ENCODE data around the gene UGT2A1. TPM values are rescaled to one million over a fixed set of nuclear protein-coding genes. Genes with fewer than 3 reads are reported as not detected.

UGT2A1 gene
- polyA plus RNA-seq, 1 donor from 2014 or later, result not detected

DNA sequence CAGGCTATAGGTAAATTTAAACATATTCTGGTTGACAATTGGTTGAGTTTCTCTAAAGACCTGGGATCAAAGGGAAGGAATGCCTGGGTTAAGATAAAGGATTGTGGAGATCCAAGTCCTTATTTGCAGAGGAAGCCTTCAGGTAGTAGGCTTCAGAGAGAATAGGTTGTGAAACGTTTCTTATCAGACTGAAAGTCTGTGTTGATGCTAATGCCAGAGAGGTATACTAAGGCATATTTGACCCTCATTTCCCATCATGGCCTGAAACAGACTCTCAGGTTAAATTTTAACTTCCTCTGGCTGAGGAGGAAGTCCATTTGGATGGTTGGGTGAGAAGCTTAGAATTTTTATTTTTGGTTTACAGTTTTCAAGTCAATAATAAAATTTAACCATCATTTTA, 61.7 kb downstream of the UGT2A1 start:
- Histone ChIP-seq H3F3A (ENCODE audit: insufficient read depth, low read length, poor library complexity, severe bottlenecking) (no peaks in the 10 kb centered on the region), H4K20me1 (ENCODE audit: insufficient read depth) (no peaks in the 10 kb centered on the region), H3K36me3 (ENCODE audit: insufficient read depth, low read length) (no peaks in the 10 kb centered on the region), H3K4me2 (ENCODE audit: low read length) (no peak overlapping the region), H3K27me3 (ENCODE audit: insufficient read depth, low read depth, low read length) (no peaks in the 10 kb centered on the region), H3K79me2 (replicated peaks; ENCODE audit: insufficient read depth, low read length) (no peaks in the 10 kb centered on the region), H3K9ac (ENCODE audit: low read length) (no peak overlapping the region), H3K4me3 (ENCODE audit: low read length) (no peak overlapping the region), H3K9me2 (ENCODE audit: insufficient read depth, low read length) (no peaks in the 10 kb centered on the region), H2AFZ (ENCODE audit: low read depth, low read length) (no peak overlapping the region), H3K27ac (ENCODE audit: low read length) (no peak overlapping the region), H3K9me3 (ENCODE audit: low read length) (no peaks in the 10 kb centered on the region)
- TF ChIP-seq RAD21 (conservative IDR thresholded peaks at IDR 0.05) (no peak), TAF1 (IDR thresholded peaks at IDR 0.05; ENCODE audit: low read depth) (no peak), SMC3 (conservative IDR thresholded peaks at IDR 0.05; ENCODE audit: poor library complexity) (no peak), MXI1 (conservative IDR thresholded peaks at IDR 0.05; ENCODE audit: poor library complexity, severe bottlenecking) (no peak), EP300 (conservative IDR thresholded peaks at IDR 0.05; ENCODE audit: poor library complexity, severe bottlenecking) (no peak), POLR2AphosphoS5 (IDR thresholded peaks at IDR 0.05) (no peak), EZH2 (IDR thresholded peaks at IDR 0.05; ENCODE audit: borderline replicate concordance, insufficient read depth, low read length, poor library complexity, severe bottlenecking) (no peak)
- TF ChIP-seq, protein P1, sequence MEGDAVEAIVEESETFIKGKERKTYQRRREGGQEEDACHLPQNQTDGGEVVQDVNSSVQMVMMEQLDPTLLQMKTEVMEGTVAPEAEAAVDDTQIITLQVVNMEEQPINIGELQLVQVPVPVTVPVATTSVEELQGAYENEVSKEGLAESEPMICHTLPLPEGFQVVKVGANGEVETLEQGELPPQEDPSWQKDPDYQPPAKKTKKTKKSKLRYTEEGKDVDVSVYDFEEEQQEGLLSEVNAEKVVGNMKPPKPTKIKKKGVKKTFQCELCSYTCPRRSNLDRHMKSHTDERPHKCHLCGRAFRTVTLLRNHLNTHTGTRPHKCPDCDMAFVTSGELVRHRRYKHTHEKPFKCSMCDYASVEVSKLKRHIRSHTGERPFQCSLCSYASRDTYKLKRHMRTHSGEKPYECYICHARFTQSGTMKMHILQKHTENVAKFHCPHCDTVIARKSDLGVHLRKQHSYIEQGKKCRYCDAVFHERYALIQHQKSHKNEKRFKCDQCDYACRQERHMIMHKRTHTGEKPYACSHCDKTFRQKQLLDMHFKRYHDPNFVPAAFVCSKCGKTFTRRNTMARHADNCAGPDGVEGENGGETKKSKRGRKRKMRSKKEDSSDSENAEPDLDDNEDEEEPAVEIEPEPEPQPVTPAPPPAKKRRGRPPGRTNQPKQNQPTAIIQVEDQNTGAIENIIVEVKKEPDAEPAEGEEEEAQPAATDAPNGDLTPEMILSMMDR (IDR thresholded peaks at IDR 0.05; ENCODE audit: poor library complexity, severe bottlenecking), result no peak
- TF ChIP-seq, protein P2, sequence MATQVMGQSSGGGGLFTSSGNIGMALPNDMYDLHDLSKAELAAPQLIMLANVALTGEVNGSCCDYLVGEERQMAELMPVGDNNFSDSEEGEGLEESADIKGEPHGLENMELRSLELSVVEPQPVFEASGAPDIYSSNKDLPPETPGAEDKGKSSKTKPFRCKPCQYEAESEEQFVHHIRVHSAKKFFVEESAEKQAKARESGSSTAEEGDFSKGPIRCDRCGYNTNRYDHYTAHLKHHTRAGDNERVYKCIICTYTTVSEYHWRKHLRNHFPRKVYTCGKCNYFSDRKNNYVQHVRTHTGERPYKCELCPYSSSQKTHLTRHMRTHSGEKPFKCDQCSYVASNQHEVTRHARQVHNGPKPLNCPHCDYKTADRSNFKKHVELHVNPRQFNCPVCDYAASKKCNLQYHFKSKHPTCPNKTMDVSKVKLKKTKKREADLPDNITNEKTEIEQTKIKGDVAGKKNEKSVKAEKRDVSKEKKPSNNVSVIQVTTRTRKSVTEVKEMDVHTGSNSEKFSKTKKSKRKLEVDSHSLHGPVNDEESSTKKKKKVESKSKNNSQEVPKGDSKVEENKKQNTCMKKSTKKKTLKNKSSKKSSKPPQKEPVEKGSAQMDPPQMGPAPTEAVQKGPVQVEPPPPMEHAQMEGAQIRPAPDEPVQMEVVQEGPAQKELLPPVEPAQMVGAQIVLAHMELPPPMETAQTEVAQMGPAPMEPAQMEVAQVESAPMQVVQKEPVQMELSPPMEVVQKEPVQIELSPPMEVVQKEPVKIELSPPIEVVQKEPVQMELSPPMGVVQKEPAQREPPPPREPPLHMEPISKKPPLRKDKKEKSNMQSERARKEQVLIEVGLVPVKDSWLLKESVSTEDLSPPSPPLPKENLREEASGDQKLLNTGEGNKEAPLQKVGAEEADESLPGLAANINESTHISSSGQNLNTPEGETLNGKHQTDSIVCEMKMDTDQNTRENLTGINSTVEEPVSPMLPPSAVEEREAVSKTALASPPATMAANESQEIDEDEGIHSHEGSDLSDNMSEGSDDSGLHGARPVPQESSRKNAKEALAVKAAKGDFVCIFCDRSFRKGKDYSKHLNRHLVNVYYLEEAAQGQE (IDR thresholded peaks at IDR 0.05; ENCODE audit: borderline replicate concordance), result no peak

DNA sequence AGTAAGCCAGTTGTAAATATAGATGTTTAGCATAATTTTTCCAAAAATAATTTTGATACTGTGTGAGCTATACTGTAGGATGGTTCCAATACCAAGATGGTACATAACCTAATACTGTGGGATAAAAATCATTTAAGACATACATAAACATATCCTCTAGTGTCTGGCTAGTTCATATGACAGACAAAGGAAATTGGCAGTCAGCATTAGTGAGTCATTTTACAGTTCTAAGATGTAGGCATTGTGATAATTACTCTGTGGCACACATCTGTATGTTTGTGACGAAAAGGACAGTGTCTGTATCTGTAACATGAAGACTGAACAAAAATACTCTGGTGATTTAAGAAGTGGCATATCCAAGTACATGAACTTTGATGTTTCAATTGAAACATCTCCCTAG, 63.2 kb downstream of the UGT2A1 start:
- H3F3A ChIP-seq (ENCODE audit: insufficient read depth, low read length, poor library complexity, severe bottlenecking), result no peaks in the 10 kb centered on the region
- H3K27ac ChIP-seq (ENCODE audit: low read length), result no peak overlapping the region
- no peaks in the 10 kb centered on the region for H3K27me3 ChIP-seq (ENCODE audit: insufficient read depth, low read depth, low read length)
- no peak for TF ChIP-seq TAF1 (IDR thresholded peaks at IDR 0.05; ENCODE audit: low read depth)
- no peak for TF ChIP-seq POLR2AphosphoS5 (IDR thresholded peaks at IDR 0.05)
- no peak for TF ChIP-seq MXI1 (conservative IDR thresholded peaks at IDR 0.05; ENCODE audit: poor library complexity, severe bottlenecking)
- no peak for TF ChIP-seq SMC3 (conservative IDR thresholded peaks at IDR 0.05; ENCODE audit: poor library complexity)
- TF ChIP-seq, protein P1 (IDR thresholded peaks at IDR 0.05; ENCODE audit: poor library complexity, severe bottlenecking), result no peak
- TF ChIP-seq, protein P2 (IDR thresholded peaks at IDR 0.05; ENCODE audit: borderline replicate concordance), result no peak
- no peak for TF ChIP-seq EP300 (conservative IDR thresholded peaks at IDR 0.05; ENCODE audit: poor library complexity, severe bottlenecking)
- no peak for TF ChIP-seq EZH2 (IDR thresholded peaks at IDR 0.05; ENCODE audit: borderline replicate concordance, insufficient read depth, low read length, poor library complexity, severe bottlenecking)
- TF ChIP-seq RAD21 (conservative IDR thresholded peaks at IDR 0.05), result no peak
- no peaks in the 10 kb centered on the region for H3K79me2 ChIP-seq (replicated peaks; ENCODE audit: insufficient read depth, low read length)
- H3K9me2 ChIP-seq (ENCODE audit: insufficient read depth, low read length), result no peaks in the 10 kb centered on the region
- no peaks in the 10 kb centered on the region for H4K20me1 ChIP-seq (ENCODE audit: insufficient read depth)
- H3K4me2 ChIP-seq (ENCODE audit: low read length), result no peak overlapping the region
- H2AFZ ChIP-seq (ENCODE audit: low read depth, low read length), result no peak overlapping the region
- no peak overlapping the region for H3K4me3 ChIP-seq (ENCODE audit: low read length)
- H3K36me3 ChIP-seq (ENCODE audit: insufficient read depth, low read length), result no peaks in the 10 kb centered on the region
- no peak overlapping the region for H3K9ac ChIP-seq (ENCODE audit: low read length)
- no peaks in the 10 kb centered on the region for H3K9me3 ChIP-seq (ENCODE audit: low read length)
